Right lobe of liver (tissue), 4 donors: ENCODE data around the gene S100A1.

Source experiments
- POLR2A ChIP-seq: fragments of 450-650 bp; IDR thresholded peaks from one replicate; pipeline ENCODE4 v1.6.1; 2017; ENCODE audit warnings: antibody characterized with exemption, mild to moderate bottlenecking
- TF ChIP-seq, protein P1 (sequence below), 4 donors: fragments of 200-600 bp in 3 of 4; fragments of 450-650 bp in 1 of 4; IDR thresholded peaks; one replicate each; pipeline versions ENCODE4 v1.5.1 to v1.8.0; 2016 to 2022; ENCODE audit warnings: antibody characterized with exemption in 4 of 4, mild to moderate bottlenecking in 2 of 4
- donor health status: DM: no; HTN: no; CAD: no.
- donor health status: DM: no; HTN: no; CAD: no.
- donor health status: DM: no; HTN: yes; CAD: no.

DNA sequence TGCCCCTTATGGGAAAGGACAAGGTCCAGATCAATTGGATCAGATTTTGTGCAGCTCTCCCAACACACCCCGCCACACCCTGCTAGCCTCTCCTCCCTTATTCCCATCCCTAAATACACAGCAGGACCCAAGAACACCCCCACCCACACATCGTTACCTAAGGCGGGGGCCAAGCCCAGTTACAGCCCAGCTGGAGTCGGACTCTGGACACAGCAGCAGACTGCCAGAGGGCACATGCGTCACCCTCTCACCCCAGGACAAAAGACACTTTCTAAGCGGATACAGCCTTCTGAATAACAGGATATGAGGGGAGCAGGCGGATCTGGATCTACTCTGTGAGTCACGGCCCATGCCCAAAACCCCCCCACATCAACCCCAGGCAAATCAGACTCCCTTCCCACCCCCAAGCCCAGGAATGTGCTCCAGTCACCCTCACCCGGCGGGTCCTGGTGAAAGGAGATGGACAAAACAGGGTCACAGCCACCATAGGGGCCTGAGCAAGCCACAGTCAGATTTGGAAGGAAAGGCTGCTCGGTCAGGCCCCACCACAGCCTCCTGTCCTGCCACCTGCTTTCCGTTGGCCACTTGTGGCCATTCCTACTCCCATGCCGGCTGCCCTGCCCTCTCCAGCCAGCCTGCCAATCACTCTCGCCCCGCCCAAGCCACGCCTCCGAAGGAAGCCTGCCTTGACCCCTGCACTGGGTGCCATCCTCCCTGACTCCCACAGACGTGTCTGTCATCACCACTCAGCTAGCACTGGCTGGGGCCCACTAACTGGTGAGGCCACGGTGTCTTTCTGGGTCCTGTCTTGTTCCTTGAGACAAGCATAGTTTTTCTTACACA lies 19.3 kb upstream of the S100A1 start:
- TF ChIP-seq, protein P1, sequence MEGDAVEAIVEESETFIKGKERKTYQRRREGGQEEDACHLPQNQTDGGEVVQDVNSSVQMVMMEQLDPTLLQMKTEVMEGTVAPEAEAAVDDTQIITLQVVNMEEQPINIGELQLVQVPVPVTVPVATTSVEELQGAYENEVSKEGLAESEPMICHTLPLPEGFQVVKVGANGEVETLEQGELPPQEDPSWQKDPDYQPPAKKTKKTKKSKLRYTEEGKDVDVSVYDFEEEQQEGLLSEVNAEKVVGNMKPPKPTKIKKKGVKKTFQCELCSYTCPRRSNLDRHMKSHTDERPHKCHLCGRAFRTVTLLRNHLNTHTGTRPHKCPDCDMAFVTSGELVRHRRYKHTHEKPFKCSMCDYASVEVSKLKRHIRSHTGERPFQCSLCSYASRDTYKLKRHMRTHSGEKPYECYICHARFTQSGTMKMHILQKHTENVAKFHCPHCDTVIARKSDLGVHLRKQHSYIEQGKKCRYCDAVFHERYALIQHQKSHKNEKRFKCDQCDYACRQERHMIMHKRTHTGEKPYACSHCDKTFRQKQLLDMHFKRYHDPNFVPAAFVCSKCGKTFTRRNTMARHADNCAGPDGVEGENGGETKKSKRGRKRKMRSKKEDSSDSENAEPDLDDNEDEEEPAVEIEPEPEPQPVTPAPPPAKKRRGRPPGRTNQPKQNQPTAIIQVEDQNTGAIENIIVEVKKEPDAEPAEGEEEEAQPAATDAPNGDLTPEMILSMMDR (IDR thresholded peaks at IDR 0.05): no peak
- peak; percentile 65 for TF ChIP-seq POLR2A
